ENCODE measurements around the gene ZNF512. TPM values are rescaled to one million over a fixed set of nuclear protein-coding genes. Genes with fewer than 3 reads are reported as not detected.

Gene ZNF512
- total and polyA plus RNA-seq, 2 of the 13 experiments (the other 11 are each of a cell fraction or from before 2014, with no cell fraction given), result 29.8 to 31.0 TPM

DNA sequence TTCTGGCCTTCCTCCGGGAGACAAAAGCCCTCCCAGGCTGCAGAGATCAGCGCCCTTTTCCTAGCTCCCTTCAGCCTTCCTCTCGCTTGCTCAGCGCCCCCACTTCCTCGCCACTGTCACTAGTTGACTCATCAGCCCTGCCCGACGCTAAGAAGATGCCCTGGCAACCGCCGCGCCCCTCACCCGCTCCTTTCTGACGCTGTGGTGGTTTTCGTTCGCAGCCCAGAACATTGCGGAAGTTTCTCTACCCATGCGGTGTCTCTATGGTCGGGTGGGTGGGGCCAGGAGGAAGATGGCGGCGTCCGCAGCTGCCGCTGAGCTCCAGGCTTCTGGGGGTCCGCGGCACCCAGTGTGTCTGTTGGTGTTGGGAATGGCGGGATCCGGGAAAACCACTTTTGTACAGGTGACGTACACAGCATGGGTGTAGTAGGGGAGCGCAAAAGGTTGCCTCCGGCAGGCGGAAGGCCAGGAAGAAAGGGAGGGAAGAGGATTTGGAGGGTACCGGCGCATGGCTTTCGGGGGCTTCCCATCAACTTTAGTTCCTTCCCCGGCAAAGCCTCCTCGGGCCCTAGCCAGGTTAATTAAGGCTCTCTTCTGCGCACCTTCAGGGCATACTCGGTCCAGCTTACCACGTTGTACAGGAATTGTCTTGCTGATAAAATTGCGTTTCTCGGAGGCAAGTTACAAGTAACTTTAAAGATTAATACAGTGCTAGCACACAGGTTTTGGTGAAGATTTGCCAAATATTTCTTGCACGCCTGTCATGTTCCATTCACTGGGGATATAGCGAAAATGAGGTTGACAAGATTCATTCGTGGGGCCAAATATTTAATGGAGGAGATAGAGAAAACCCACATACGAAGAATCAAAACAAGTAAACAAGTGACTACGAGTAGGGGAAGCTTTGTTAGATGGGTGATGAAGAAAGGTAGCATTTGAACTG, 46.2 kb downstream of the ZNF512 start, which contains the start of the genes CCDC121 and GPN1 (continued):
- TF ChIP-seq HNF1B (CRISPR knock-in tag; IDR thresholded peaks at IDR 0.05) (peak; percentile 86), MYNN (CRISPR knock-in tag; IDR thresholded peaks at IDR 0.05; ENCODE audit: low read depth) (no peak), GATAD2A (CRISPR knock-in tag; IDR thresholded peaks at IDR 0.05) (peak; percentile 54; the same call in 1 of the 2 replicates), PTBP1 (IDR thresholded peaks at IDR 0.05; ENCODE audit: low read depth, low read length, poor library complexity, severe bottlenecking) (peak; percentile 70), U2AF1 (optimal IDR thresholded peaks at IDR 0.05; ENCODE audit: low read depth, low read length) (peak; percentile 86), FIP1L1 (IDR thresholded peaks at IDR 0.05; ENCODE audit: borderline replicate concordance, insufficient read depth, low read depth, low read length) (no peak), ZBTB26 (CRISPR knock-in tag; IDR thresholded peaks at IDR 0.05; ENCODE audit: borderline replicate concordance) (peak; percentile 45; the same call in 1 of the 2 replicates), PCBP1 (IDR thresholded peaks at IDR 0.05; ENCODE audit: borderline replicate concordance, low read depth, low read length) (peak; percentile 90; the same call in 1 of the 2 replicates), ZKSCAN5 (CRISPR knock-in tag; IDR thresholded peaks at IDR 0.05) (no peak), SCMH1 (CRISPR knock-in tag; IDR thresholded peaks at IDR 0.05; ENCODE audit: borderline replicate concordance) (no peak), RFX3 (CRISPR knock-in tag; IDR thresholded peaks at IDR 0.05) (peak; percentile 84)
- TF ChIP-seq, protein P1, sequence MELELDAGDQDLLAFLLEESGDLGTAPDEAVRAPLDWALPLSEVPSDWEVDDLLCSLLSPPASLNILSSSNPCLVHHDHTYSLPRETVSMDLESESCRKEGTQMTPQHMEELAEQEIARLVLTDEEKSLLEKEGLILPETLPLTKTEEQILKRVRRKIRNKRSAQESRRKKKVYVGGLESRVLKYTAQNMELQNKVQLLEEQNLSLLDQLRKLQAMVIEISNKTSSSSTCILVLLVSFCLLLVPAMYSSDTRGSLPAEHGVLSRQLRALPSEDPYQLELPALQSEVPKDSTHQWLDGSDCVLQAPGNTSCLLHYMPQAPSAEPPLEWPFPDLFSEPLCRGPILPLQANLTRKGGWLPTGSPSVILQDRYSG (CRISPR knock-in tag; IDR thresholded peaks at IDR 0.05), result no peak
- TF ChIP-seq, protein P2, sequence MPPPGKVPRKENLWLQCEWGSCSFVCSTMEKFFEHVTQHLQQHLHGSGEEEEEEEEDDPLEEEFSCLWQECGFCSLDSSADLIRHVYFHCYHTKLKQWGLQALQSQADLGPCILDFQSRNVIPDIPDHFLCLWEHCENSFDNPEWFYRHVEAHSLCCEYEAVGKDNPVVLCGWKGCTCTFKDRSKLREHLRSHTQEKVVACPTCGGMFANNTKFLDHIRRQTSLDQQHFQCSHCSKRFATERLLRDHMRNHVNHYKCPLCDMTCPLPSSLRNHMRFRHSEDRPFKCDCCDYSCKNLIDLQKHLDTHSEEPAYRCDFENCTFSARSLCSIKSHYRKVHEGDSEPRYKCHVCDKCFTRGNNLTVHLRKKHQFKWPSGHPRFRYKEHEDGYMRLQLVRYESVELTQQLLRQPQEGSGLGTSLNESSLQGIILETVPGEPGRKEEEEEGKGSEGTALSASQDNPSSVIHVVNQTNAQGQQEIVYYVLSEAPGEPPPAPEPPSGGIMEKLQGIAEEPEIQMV (CRISPR knock-in tag; IDR thresholded peaks at IDR 0.05; ENCODE audit: low read depth), result peak; percentile 95; the same call in 1 of the 2 replicates
